Sigmoid colon (tissue), 7 donors: ENCODE data around the gene ANOS1. TPM values are rescaled to one million over a fixed set of nuclear protein-coding genes. Genes with fewer than 3 reads are reported as not detected.

ENCODE experiments used
- DNase-seq: peaks from one replicate; pipeline ENCODE4 v3.0.0-alpha.2; 2019
- H3K27ac ChIP-seq, 4 donors: fragments of 200-600 bp; sonication (generic); one replicate each; pipeline ENCODE4 v1.5.1; 2016 to 2019; ENCODE audit warnings: mild to moderate bottlenecking in 1 of 4
- H3K27me3 ChIP-seq, 3 donors: fragments of 200-600 bp; sonication (generic); one replicate each; pipeline ENCODE4 v1.5.1; 2019; ENCODE audit warnings: mild to moderate bottlenecking in 1 of 3
- H3K36me3 ChIP-seq, 4 donors: fragments of 200-600 bp; sonication (generic); one replicate each; pipeline ENCODE4 v1.5.1; 2016 to 2019
- H3K4me1 ChIP-seq, 4 donors: fragments of 200-600 bp; sonication (generic); one replicate each; pipeline ENCODE4 v1.5.1; 2017 to 2019
- H3K4me3 ChIP-seq, 4 donors: fragments of 200-600 bp; sonication (generic); one replicate each; pipeline ENCODE4 v1.5.1; 2017 to 2019; ENCODE audit warnings: mild to moderate bottlenecking in 2 of 4, moderate library complexity in 1 of 4
- H3K9me3 ChIP-seq, 4 donors: fragments of 200-600 bp in 3 of 4; sonication (generic) in 3 of 4; one replicate each; pipeline versions ENCODE4 v1.5.1 to v1.6.1; 2013 to 2019
- EP300 ChIP-seq, 4 donors: sonication (generic); formaldehyde crosslinking; IDR thresholded peaks; one replicate each; pipeline ENCODE4 v1.6.1; 2017; ENCODE audit warnings: antibody characterized with exemption in 4 of 4
- POLR2A ChIP-seq, 2 donors: fragments of 450-650 bp; IDR thresholded peaks; one replicate each; pipeline ENCODE4 v1.6.1; 2016; ENCODE audit warnings: antibody characterized with exemption in 2 of 2, mild to moderate bottlenecking in 2 of 2, moderate library complexity in 2 of 2
- POLR2AphosphoS5 ChIP-seq, 4 donors: sonication (generic); formaldehyde crosslinking; IDR thresholded peaks; one replicate each; pipeline ENCODE4 v1.6.1; 2017; ENCODE audit warnings: antibody characterized with exemption in 4 of 4
- WGBS, 2 donors: extraction: QIAGEN DNeasy Blood & Tissue Kit; methylation state at CpG; one replicate each; pipeline ENCODE4 v1.1.7; 2013; 5-methylcytosine and 5-hydroxymethylcytosine counted together
- intact Hi-C: fragments of 100-400 bp; cut with DNase I; formaldehyde crosslinking; loops from one replicate; pipeline ENCODE4 v1.15.1; 2023
- polyA plus RNA-seq, 3 donors: library from polyadenylated mRNA; stranded (reverse); fragments of 200-250 nt; gene quantifications; one replicate each; pipeline ENCODE4 v1.2.3, GENCODE V29; 2013
- total RNA-seq, 4 donors: library from RNA; depleted of rRNA; stranded (reverse); fragments of >200 nt; gene quantifications; one replicate each; pipeline ENCODE4 v1.1.0, GENCODE V29; 2016
- TF ChIP-seq, protein P1 (sequence below), 4 experiments: fragments of 450-650 bp in 3 of 4; fragments of 200-600 bp in 1 of 4; IDR thresholded peaks; one replicate each; pipeline ENCODE4 v1.5.1; 2016 to 2019; ENCODE audit warnings: antibody characterized with exemption in 4 of 4, mild to moderate bottlenecking in 3 of 4, moderate library complexity in 2 of 4
- donor health status: healthy with polysubstance abuse.
- donor health status: Bipolar disorder and iron deficiency.
- donor health status: healthy.

ANOS1 gene
- total and polyA plus RNA-seq, 7 donors, result 0.31 to 3.0 (median 0.81) TPM; not detected in 1

DNA sequence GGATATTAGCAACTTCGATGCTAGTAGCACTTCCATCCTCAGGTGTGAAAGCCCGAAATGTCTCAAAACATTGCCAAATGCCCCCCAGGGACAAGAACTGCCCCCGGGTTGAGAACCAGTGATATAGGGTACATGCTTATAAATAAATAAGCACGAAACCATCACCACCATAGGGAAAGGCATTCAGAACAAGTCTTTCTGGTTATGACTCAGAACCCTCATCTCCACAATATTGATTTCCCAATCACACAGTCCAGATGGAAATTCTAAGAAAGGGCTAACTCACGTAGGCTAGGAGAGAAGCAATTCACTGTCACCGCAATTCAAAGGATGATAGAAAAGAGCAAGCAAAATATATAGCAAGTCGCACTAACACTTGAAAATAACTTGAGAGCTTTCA lies 84.8 kb downstream of the ANOS1 start:
- H3K27me3 ChIP-seq, result no peaks in the 10 kb centered on the region
- 84 to 85% methylated on average over 7 of the region's 7 CpGs for WGBS, 2 donors
- no peak for DNase-seq
- H3K4me3 ChIP-seq, result no peak overlapping the region
- H3K36me3 ChIP-seq, result no peaks in the 10 kb centered on the region
- TF ChIP-seq POLR2A (IDR thresholded peaks at IDR 0.05) (no peak), POLR2AphosphoS5 (IDR thresholded peaks at IDR 0.05) (no peak), EP300 (IDR thresholded peaks at IDR 0.05) (no peak)
- TF ChIP-seq, protein P1, sequence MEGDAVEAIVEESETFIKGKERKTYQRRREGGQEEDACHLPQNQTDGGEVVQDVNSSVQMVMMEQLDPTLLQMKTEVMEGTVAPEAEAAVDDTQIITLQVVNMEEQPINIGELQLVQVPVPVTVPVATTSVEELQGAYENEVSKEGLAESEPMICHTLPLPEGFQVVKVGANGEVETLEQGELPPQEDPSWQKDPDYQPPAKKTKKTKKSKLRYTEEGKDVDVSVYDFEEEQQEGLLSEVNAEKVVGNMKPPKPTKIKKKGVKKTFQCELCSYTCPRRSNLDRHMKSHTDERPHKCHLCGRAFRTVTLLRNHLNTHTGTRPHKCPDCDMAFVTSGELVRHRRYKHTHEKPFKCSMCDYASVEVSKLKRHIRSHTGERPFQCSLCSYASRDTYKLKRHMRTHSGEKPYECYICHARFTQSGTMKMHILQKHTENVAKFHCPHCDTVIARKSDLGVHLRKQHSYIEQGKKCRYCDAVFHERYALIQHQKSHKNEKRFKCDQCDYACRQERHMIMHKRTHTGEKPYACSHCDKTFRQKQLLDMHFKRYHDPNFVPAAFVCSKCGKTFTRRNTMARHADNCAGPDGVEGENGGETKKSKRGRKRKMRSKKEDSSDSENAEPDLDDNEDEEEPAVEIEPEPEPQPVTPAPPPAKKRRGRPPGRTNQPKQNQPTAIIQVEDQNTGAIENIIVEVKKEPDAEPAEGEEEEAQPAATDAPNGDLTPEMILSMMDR (IDR thresholded peaks at IDR 0.05), result no peak
- no peak overlapping the region for H3K27ac ChIP-seq
- intact Hi-C loops, result no loop called here
- H3K9me3 ChIP-seq, result no peaks in the 10 kb centered on the region
- H3K4me1 ChIP-seq, result no peaks in the 10 kb centered on the region

DNA sequence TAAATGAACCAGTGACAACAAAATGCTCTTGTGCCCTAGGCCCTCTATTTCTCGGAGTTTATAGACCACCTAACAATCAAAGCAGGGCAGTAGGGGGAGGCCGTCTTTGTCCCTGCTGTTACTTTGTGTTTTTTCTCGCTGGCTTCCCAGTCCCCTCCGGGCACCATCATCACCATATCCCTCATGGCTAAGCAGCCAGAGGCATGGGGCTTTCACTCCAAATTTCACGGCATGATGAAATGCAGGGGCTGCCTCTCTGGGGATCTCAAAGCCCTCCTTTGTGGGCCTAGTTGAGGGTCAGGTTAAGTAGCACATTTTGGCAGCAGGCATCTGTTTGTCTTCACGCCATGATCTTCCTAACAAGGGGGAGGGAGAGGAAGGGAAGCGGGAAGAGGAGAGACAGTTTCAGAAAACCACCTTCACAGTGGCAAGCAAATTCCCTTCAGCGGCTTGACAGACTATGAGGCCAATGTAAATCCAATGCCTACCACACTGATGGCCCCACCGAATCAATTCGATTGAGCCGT lies 91.9 kb downstream of the ANOS1 start:
- Histone ChIP-seq H3K9me3 (no peaks in the 10 kb centered on the region), H3K36me3 (no peaks in the 10 kb centered on the region), H3K27me3 (no peaks in the 10 kb centered on the region), H3K4me3 (no peak overlapping the region), H3K27ac (no peak overlapping the region), H3K4me1 (no peaks in the 10 kb centered on the region)
- DNase-seq, result no peak
- intact Hi-C loops, result loop anchor here (5.0 kb wide), 1 partner anchor 48 kb away; no protein-coding TSS in a partner anchor
- WGBS, 2 donors, result 61 to 69% methylated on average over 11 of the region's 11 CpGs
- TF ChIP-seq POLR2AphosphoS5 (IDR thresholded peaks at IDR 0.05) (no peak), POLR2A (IDR thresholded peaks at IDR 0.05) (no peak), EP300 (IDR thresholded peaks at IDR 0.05) (no peak)
- TF ChIP-seq, protein P1 (IDR thresholded peaks at IDR 0.05), result no peak

DNA sequence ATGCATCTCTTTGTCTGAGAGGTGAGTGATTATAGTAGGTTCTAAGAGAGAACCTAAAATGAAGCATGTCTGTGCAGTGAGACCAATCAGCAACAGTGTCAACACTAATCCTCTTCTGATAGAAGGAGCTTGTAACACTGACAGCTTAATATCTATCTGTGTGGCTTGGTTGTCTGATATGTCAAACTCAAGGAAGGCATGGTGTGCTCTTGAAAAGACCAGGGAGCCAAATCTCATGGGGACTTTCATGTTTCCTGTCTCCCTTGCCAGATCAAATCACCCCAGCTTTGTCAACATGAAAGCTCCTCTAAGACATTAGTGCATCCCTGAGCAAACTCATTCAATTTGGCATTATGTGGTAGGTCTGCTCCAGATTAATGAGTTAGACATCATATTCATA lies 95.4 kb downstream of the ANOS1 start:
- Histone ChIP-seq H3K4me1 (no peaks in the 10 kb centered on the region), H3K9me3 (no peaks in the 10 kb centered on the region), H3K36me3 (no peaks in the 10 kb centered on the region), H3K27ac (no peak overlapping the region), H3K4me3 (no peak overlapping the region), H3K27me3 (no peaks in the 10 kb centered on the region)
- no peak for DNase-seq
- TF ChIP-seq, protein P1 (IDR thresholded peaks at IDR 0.05), result no peak
- TF ChIP-seq POLR2AphosphoS5 (IDR thresholded peaks at IDR 0.05), result no peak
- TF ChIP-seq EP300 (IDR thresholded peaks at IDR 0.05), result no peak
- no peak for TF ChIP-seq POLR2A (IDR thresholded peaks at IDR 0.05)
- intact Hi-C loops, result no loop called here

DNA sequence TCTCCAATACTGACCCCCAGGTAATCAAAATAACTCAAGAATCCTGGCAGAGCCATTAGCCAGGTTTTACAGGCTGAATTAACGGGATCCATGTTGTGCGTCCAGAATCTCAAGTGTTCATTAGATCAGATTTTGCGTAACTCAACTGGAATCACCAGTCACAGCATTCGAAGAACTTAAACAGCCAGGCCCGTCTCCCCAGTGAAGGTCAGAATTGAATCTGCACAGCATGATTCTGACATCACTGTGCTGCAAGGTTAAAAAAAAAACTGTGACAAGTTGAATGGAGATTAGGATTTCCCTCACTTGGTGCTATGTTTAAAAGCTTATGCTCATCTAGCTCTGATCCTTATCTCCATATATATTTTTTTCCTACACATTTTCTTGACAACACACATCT lies 96.1 kb downstream of the ANOS1 start:
- no peaks in the 10 kb centered on the region for H3K4me1 ChIP-seq
- no peaks in the 10 kb centered on the region for H3K27me3 ChIP-seq
- intact Hi-C loops, result no loop called here
- 93 to 95% methylated on average over 5 of the region's 5 CpGs for WGBS, 2 donors
- H3K9me3 ChIP-seq, result no peaks in the 10 kb centered on the region
- no peaks in the 10 kb centered on the region for H3K36me3 ChIP-seq
- TF ChIP-seq, protein P1 (IDR thresholded peaks at IDR 0.05), result no peak
- no peak for TF ChIP-seq EP300 (IDR thresholded peaks at IDR 0.05)
- no peak for TF ChIP-seq POLR2AphosphoS5 (IDR thresholded peaks at IDR 0.05)
- no peak for TF ChIP-seq POLR2A (IDR thresholded peaks at IDR 0.05)
- H3K27ac ChIP-seq, result no peak overlapping the region
- H3K4me3 ChIP-seq, result no peak overlapping the region
- DNase-seq, result no peak

DNA sequence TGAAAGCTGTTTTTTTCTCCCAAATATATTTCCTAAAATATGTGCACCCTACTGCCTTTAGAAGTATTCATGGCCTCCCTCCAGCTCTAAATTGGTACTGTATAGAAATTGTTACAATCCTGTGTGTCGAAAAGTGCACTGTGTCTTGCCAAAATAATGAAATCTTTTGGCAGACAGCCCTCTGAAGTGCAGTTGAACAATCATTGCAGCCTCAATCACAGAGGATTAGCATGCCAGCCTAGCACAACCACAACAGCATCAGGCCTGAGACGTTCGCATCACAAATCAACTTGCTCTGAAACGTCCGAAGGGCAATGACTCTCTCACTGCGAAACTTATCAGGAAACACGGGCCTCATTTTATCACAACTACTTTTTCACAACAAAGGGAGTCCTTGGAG lies 99.0 kb downstream of the ANOS1 start:
- no peak for TF ChIP-seq POLR2AphosphoS5 (IDR thresholded peaks at IDR 0.05)
- TF ChIP-seq, protein P1 (IDR thresholded peaks at IDR 0.05), result no peak
- TF ChIP-seq EP300 (IDR thresholded peaks at IDR 0.05), result no peak
- no peak for TF ChIP-seq POLR2A (IDR thresholded peaks at IDR 0.05)

More for the DNA sequence above, 99.0 kb downstream of the ANOS1 start:
- H3K36me3 ChIP-seq, result no peaks in the 10 kb centered on the region
- H3K9me3 ChIP-seq, result no peaks in the 10 kb centered on the region
- intact Hi-C loops, result no loop called here
- no peak overlapping the region for H3K27ac ChIP-seq
- 22 to 53% methylated on average over 7 of the region's 7 CpGs for WGBS, 2 donors
- no peaks in the 10 kb centered on the region for H3K27me3 ChIP-seq
- no peaks in the 10 kb centered on the region for H3K4me1 ChIP-seq
- no peak overlapping the region for H3K4me3 ChIP-seq
- DNase-seq, result no peak
